LNCAP (cell line): ENCODE results near the gene PHRF1.

Experiments
- TF ChIP-seq, protein P1 (sequence below): fragments of 450-650 bp; IDR thresholded peaks from 2 replicates; pipeline ENCODE4 v1.5.1; 2017; ENCODE audit warnings: mild to moderate bottlenecking

Gene PHRF1

GRCh38 chr11:536841-537621 lies 39.2 kb upstream of the PHRF1 start, which contains the start of gene LRRC56:
Gene LRRC56, plus strand, starts transcription at chr11:537527. Its CDS starts 3,158 bp downstream, at chr11:540685.
- TF ChIP-seq, protein P1, sequence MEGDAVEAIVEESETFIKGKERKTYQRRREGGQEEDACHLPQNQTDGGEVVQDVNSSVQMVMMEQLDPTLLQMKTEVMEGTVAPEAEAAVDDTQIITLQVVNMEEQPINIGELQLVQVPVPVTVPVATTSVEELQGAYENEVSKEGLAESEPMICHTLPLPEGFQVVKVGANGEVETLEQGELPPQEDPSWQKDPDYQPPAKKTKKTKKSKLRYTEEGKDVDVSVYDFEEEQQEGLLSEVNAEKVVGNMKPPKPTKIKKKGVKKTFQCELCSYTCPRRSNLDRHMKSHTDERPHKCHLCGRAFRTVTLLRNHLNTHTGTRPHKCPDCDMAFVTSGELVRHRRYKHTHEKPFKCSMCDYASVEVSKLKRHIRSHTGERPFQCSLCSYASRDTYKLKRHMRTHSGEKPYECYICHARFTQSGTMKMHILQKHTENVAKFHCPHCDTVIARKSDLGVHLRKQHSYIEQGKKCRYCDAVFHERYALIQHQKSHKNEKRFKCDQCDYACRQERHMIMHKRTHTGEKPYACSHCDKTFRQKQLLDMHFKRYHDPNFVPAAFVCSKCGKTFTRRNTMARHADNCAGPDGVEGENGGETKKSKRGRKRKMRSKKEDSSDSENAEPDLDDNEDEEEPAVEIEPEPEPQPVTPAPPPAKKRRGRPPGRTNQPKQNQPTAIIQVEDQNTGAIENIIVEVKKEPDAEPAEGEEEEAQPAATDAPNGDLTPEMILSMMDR: no peak

GRCh38 chr11:537622-538430 lies 38.4 kb upstream of the PHRF1 start:
- TF ChIP-seq, protein P1: no peak

DNA sequence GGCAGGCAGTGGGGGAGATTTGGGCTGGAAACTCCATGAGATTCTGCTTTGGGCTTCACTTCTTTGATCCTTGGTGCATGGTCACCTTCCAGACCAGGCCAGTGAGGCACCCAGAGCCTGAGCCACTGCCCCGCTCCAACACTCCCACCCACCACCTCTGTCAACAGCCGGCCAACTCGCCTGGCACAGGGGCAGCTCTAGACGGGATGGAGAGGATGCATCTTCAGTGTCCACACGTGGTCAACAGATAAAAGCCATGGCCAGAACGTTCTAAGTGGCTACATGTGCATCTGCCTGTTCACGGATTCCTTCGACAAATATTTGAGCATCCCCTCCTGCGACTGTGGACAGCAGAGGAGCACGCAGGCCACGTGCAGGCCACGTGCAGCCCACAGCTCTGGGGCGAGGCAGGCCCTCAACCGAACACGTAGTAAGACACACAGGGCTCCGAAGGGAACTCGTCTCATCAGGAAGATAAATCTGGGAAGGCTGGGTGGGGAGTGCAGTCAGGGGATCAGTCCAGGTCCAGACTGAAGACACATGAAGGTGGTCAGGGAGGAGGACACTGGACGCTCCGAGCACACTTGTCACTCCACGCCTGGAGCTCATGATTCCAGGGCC lies 37.7 kb upstream of the PHRF1 start:
- TF ChIP-seq, protein P1: no peak

DNA sequence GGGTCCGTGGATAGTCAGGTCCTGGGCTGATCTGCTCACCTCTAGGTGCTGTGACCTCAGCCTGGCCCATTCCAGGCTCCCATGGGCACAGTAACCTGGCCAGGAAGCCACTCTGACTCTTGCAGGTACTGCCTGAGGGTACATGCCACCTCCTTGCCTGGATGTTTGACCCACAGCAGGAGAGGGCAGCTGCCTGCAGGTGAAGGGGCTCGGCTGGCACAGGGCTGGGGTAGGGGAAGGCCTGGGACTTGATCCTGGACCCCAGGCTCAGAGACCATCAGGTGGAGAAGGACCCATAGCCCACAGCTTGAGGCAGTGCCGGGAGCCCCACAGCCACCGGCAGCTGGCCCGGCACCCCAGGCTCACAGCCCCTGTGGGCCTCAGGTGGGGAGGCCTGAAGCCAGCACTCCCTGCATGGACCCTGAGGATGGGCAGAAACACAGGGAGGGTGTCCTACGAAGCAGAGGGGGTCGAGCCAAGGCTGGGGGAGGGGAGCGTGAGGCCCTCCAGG lies 36.2 kb upstream of the PHRF1 start:
- TF ChIP-seq, protein P1: no peak

DNA sequence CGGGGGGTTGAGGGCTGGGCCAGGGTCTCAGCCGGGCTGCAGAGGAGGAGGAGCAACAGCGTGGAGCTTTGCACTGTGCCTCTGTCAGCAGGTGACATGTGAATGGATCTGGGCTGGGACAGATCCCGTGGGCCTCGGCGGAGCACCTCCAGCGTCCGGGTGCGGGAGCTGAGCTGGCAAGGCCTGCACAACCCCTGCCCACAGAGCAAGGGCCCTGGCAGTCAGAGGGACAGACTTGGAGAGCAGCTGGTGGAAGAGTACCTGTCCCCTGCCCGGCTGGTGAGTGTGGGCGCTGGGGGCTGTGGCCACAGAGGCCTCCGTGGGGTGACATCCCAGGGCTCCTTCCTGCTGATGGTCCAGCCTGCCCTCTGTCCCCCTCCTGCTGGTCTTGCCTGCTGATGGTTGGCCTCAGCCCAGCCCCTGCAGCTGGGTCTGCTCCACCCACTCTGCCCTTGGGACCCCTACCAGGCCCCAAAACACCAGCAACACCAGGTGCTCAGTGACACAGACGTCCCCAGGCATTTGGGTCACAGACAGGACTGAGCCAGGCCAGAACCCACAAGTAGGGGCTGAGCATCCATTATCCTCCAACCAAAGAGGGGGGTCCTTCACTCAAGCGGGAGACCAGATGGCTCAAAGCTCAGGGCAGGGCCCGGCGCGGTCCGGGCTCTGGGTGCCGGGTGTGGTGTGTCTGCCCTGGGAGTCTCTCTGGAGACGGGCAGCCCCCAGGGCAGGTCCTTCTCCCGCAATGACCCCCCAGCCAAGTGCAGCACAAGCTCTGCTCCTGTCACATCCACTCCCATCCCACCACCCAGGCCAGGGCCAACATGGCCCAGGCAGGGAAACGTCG lies 35.5 kb upstream of the PHRF1 start:
- TF ChIP-seq, protein P1: no peak

GRCh38 chr11:541433-541885 lies 34.8 kb upstream of the PHRF1 start:
- TF ChIP-seq, protein P1: no peak
